GM21723 (cell line): ENCODE results near the gene HOMER2.
"Not testable (repeated sequence)": the region's sequence is repeated elsewhere in the genome, so short reads cannot be mapped to it uniquely, and the experiment has no call there.

Source experiments
- ATAC-seq: cut with Tn5 transposase; IDR thresholded peaks from one replicate; pipeline ENCODE4 v1.9.1; 2021; ENCODE audit warnings: mild to moderate bottlenecking, moderate library complexity; ENCODE audit not compliant: unreplicated experiment

The HOMER2 gene

GRCh38 chr15:82900511-82901060, 51.9 kb downstream of the HOMER2 start:
- no peak for ATAC-seq

GRCh38 chr15:82898961-82899360, 53.6 kb downstream of the HOMER2 start:
- ATAC-seq, result no peak

GRCh38 chr15:82895983-82896382, 56.5 kb downstream of the HOMER2 start:
- no peak for ATAC-seq

GRCh38 chr15:82894971-82895520, 57.5 kb downstream of the HOMER2 start:
- ATAC-seq, result no peak

- ATAC-seq, result not testable (repeated sequence)
Observed at GRCh38 chr15:82893473-82893872, 59.0 kb downstream of the HOMER2 start.

GRCh38 chr15:82892573-82892972, 59.9 kb downstream of the HOMER2 start:
- no peak for ATAC-seq

GRCh38 chr15:82890995-82891390, 61.5 kb downstream of the HOMER2 start:
- ATAC-seq, result no peak

GRCh38 chr15:82890338-82890994, 62.1 kb downstream of the HOMER2 start:
- ATAC-seq, result no peak

- ATAC-seq, result no peak
Observed at GRCh38 chr15:82882273-82882928, 70.1 kb downstream of the HOMER2 start.

- ATAC-seq, result no peak
Observed at GRCh38 chr15:82881747-82882146, 70.8 kb downstream of the HOMER2 start.

- ATAC-seq, result no peak
Observed at GRCh38 chr15:82880704-82881103, 71.8 kb downstream of the HOMER2 start.

GRCh38 chr15:82878325-82878724, 74.2 kb downstream of the HOMER2 start:
- no peak for ATAC-seq

- ATAC-seq, result no peak
Observed at GRCh38 chr15:82877825-82878224, 74.7 kb downstream of the HOMER2 start.

- ATAC-seq, result no peak
Observed at GRCh38 chr15:82875411-82876003, 77.0 kb downstream of the HOMER2 start.

- ATAC-seq, result no peak
Observed at GRCh38 chr15:82874961-82875360, 77.6 kb downstream of the HOMER2 start.

- no peak for ATAC-seq
Observed at GRCh38 chr15:82874267-82874666, 78.3 kb downstream of the HOMER2 start.

- ATAC-seq, result no peak
Observed at GRCh38 chr15:82873000-82873680, 79.4 kb downstream of the HOMER2 start.

GRCh38 chr15:82871832-82872484, 80.6 kb downstream of the HOMER2 start:
- ATAC-seq, result no peak

- ATAC-seq, result no peak
Observed at GRCh38 chr15:82871358-82871757, 81.2 kb downstream of the HOMER2 start.

- ATAC-seq, result no peak
Observed at GRCh38 chr15:82870727-82871320, 81.7 kb downstream of the HOMER2 start.
